HG03039 (cell line): Measurements from ENCODE around the gene PIK3CB.
"Not testable (repeated sequence)": the region's sequence is repeated elsewhere in the genome, so short reads cannot be mapped to it uniquely, and the experiment has no call there.

ENCODE experiments used
- ATAC-seq: cut with Tn5 transposase; IDR thresholded peaks from one replicate; pipeline ENCODE4 v1.9.1; 2021; ENCODE audit warnings: mild to moderate bottlenecking, moderate library complexity; ENCODE audit not compliant: unreplicated experiment

The PIK3CB gene

GRCh38 chr3:138809500-138810256, 25.1 kb downstream of the PIK3CB start:
- ATAC-seq = no peak

DNA sequence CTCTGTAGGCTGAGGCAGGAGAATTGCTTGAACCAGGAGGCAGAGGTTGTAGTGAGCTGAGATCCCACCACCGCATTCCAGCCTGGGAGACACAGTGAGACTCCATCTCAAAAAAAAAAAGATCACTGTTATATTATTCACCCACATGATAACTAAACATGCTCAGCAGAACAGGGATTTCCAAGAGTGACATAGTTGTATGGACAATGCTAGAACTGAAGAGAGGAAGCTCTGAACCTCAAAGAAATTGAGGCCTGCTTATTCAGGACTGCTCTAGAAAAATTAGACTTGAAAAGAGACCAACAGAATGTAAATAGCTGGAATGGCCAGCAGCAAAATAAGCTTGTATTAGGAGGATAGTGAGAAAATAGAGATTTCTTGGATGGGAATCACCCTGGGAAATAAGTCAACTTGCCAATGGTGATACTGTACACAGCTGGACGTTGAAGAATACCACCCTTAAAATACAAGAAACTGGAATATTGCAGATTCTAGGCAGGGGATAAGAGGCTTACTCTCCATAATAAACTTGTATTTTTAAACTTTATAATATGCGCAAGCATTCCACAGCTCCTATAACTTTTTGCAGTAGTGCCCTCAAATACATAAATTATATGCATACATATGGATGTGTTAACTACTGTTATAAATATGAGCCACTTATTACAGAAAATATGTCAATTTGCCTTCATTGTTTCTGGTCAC, 28.2 kb downstream of the PIK3CB start:
- ATAC-seq = no peak

DNA sequence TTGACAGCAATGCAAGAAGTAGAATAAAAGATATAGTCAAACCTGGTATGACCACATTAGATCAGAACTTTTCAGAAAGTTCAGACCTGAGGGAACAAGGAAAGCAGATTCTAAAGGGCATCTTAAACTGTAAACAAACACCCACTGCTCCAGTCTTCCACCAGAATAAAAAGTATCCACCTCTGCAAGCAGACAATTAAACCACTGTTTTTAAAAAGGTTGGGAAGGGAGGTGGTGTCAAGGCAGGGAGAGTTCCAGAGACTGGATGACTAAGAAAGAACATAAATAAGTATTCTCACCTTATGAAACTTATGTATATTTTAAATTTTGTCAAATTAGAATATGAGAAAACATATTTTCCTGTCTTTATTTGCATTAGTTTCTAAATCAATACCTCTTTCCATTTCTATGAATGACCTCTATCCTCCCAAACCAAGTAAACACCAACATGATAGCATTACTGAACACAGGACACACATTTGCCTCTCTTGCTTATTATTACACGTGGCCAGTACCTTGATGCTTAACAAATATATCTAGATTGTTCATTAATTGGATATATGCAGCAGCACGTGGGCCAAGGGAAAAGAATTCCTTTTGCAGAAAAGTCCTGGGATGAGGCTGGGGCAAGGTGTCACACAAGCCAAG, 31.6 kb downstream of the PIK3CB start:
- ATAC-seq = no peak

GRCh38 chr3:138802223-138802622, 32.5 kb downstream of the PIK3CB start:
- ATAC-seq = not testable (repeated sequence)

DNA sequence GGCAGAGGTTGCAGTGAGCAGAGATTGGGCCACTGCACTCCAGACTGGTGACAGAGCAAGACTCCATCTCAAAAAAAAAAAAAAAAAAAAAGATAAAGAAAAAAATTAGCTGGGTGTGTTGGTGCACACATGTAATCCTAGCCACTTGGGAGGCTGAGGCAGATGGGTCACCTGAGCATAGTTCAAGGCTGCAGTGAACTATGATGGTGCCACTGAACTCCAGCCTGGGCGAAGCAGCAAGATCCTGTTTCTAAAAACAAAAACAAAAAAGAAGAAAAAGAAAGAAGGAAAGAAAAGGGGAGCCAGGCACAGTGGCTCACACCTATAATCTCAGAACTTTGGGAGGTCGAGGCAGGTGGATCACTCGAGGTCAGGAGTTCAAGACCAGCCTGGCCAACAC, 32.9 kb downstream of the PIK3CB start:
- no peak for ATAC-seq

DNA sequence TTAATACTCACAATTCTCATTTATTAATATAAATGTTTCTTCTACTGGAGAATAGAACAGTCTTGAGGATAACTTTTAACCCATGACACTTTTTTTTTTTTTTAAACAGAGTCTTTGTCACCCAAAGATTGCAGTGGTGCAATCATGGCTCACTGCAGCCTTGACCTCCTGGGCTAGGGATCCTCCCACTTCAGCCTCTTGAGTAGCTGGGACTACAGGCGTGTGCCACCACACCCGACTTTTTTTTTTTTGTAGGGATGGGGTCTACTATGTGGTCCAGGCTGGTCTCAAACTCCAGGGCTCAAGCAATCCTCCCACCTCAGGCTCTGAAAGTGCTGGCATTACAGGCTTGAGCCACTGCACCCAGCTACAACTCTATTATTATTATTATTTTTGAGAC, 34.5 kb downstream of the PIK3CB start:
- no peak for ATAC-seq

GRCh38 chr3:138799822-138800221, 34.9 kb downstream of the PIK3CB start:
- ATAC-seq = no peak

DNA sequence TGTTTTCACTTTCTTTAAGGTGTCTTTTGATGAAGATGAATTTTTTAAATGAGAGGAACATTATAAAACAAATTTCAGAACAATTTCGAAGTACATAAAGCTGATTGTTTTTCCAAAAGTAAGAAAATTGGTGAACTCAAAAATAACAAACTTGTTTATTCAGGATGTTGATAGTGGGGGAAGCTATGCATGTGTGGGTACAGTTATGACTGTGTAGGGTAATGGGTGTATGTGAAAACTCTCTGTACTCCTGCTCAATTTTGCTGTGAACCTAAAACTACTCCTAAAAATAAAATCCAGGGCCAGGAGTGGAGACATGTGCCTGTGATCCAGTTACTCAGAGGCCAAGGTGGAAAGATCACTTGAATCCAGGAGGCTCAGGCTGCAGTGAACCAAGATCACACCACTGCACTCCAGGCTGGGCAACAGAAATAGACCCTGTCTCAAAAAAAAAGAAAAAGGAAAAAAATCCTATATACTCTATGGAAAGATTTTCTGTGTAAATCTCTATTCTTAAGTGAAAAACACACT, 37.2 kb downstream of the PIK3CB start:
- no peak for ATAC-seq

- no peak for ATAC-seq
Observed at GRCh38 chr3:138796761-138797160, 38.0 kb downstream of the PIK3CB start.

DNA sequence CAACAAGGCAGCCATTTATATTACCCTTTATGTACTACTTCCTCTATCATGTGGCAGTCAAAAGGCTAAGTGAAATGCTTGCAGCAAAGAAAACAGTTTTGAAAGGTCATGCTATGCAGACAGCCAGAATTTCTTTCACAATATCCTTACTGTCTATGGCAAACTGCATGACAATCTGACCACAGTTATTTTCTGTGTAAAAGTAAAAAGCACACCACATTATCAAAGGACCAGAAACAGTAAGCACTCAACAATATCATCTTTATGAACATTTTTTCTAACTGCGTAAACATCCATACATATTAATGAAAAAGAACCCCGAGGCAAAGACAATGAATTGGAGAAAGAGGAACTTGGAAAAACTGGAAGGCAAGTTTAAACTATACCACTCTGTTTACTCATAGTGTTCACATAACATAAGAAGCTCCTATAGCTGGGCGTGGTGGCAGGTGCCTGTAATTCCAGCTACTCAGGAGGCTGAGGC, 47.9 kb downstream of the PIK3CB start:
- no peak for ATAC-seq

- ATAC-seq = no peak
Observed at GRCh38 chr3:138785951-138786350, 48.8 kb downstream of the PIK3CB start.

GRCh38 chr3:138785362-138785857, 49.3 kb downstream of the PIK3CB start:
- ATAC-seq = not testable (repeated sequence)

DNA sequence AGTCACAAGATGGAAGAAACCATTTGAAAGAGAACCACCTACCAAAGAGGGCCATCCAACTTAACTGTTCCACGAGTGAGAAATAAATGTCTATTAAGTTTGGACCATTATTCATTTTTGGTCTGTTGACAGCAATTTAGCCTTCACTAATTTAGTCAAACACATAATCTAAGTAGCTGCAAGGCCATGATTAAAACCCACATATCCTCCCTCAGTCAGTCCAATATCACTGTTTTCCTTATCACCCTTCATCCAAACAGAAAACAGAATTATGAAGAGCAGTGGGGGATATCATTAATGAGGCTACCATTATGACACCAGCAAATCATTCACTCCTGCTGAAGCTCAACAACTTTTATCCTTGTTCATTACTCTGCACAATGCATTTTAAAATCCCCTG, 52.0 kb downstream of the PIK3CB start:
- no peak for ATAC-seq

DNA sequence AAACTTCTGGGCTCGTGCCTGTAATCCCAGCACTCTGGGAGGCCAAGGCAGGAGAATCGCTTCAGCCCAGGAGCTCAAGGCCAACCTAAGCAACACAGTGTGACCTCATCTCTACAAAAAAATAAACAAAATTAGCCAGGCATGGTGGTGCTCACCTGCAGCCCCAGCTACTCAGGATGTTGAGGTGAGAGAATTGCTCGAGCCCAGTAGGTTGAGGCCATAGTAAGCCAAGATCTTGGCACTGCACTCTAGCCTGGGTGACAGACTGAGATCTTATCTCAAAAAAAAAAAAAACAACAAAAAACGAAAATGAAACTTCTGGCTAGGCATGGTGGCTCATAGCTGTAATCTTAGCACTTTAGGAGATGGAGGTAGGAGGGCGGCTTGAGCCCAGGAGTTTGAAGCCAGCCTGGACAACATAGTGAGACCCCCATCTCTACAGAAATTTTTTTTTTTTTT, 53.7 kb downstream of the PIK3CB start:
- no peak for ATAC-seq

DNA sequence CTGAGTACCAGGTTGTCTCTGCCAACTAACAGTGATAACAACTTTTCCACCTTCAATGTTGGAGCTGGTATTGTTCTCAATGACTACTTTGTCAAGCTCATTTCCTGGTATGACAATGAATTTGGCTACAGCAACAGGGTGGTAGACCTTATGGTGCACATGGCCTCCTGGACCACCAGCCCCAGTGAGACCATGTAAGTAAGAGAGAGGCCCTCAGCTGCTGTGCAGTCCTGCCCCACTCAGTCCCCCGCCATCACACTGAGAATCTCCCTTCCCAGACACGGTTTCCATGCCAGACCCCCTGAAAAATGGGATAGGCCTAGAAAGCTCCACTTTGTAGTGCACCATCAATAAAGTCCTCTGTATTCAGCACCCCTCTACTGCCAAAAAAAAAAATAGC, 56.1 kb downstream of the PIK3CB start:
- no peak for ATAC-seq

- no peak for ATAC-seq
Observed at GRCh38 chr3:138776961-138777360, 57.8 kb downstream of the PIK3CB start.

- no peak for ATAC-seq
Observed at GRCh38 chr3:138775254-138775595, 59.5 kb downstream of the PIK3CB start.

DNA sequence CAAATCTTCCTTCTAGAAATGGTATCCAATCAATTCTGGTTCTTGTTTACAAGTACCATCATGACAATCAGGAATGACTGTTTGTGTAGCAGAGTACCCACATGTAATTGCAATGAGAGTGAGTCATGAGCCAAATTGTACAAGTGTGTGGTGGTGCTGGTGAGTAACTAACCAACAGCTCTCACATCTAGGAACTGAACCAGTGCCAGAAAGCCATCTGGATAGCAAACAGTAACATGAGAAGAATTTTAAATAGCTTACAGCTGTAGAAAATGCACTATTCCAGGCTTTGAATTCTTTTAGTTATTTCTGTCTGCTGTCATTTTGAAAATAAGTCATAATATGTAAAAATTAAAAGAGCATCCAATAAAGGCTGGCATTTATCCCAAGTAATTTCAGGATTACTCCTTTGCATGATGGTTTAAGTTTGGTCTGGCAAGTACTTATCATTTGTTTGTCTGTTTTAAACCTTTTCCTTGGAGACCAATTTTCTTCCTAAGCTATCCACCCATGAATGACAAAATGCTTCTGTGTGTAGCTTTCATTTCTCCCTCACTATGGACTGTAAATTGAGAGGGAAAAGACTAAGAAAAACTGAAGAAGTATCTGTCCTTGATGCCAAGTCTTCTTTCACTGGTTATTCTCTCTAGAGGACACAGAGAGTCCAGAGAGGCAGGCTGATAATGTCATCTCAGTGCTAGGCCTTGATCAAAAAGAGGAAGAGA, 60.0 kb downstream of the PIK3CB start:
- ATAC-seq = no peak

DNA sequence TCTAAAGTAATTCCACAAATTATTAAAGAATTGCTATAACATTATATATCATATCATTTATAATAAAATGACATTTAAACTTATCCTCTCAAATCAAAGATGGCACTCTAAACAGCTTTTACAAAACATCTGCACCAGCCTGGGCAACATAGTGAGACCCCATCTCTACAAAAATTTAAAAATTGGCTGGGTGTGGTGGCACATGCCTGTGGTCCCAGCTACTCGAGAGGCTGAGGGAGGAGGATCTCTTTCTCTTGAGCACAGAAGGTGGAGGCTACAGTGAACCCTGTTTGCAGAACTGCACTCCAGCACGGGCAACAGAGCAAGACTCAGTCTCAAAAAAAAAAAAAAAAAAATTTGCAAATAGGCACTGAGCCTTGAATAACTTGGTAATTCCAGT, 63.1 kb downstream of the PIK3CB start:
- ATAC-seq = no peak

DNA sequence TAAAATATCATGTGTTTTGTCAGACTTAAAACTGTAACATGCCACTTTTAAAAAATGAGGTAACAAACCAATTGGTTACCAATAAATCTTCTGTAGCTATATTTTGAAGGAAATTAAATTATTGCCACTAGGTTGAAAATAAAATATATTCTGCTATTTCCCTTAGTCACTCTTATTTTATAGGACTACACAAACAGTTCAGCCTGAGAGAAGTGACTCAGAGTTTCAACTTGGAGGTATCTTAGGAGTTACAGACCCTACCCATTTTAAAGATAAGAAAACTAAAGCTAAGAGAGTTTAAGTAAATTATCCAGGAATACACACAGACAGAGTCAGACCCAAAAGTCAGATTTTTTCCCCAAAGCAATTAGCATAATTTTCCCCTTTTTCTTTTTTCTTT, 65.1 kb downstream of the PIK3CB start:
- no peak for ATAC-seq

GRCh38 chr3:138768946-138769345, 65.8 kb downstream of the PIK3CB start:
- no peak for ATAC-seq
